Vagina (tissue), 2 donors: ENCODE results near the gene TUBE1.
"Not testable (repeated sequence)": the region's sequence is repeated elsewhere in the genome, so short reads cannot be mapped to it uniquely, and the experiment has no call there.

ENCODE experiments used
- CTCF ChIP-seq, 3 experiments: fragments of 450-650 bp in 2 of 3; fragments of 200-600 bp in 1 of 3; sonication (generic) in 1 of 3; IDR thresholded peaks; one replicate each; pipeline ENCODE4 v1.5.1; 2017 to 2019; ENCODE audit warnings: antibody characterized with exemption in 3 of 3, mild to moderate bottlenecking in 2 of 3, moderate library complexity in 2 of 3
- POLR2AphosphoS5 ChIP-seq, 2 donors: sonication (generic); formaldehyde crosslinking; IDR thresholded peaks; one replicate each; pipeline ENCODE4 v1.9.0; 2017; ENCODE audit warnings: antibody characterized with exemption in 2 of 2, mild to moderate bottlenecking in 2 of 2, low read depth in 1 of 2; ENCODE audit not compliant: insufficient read depth in 1 of 2

- not testable (repeated sequence) for TF ChIP-seq CTCF (IDR thresholded peaks at IDR 0.05); POLR2AphosphoS5 (IDR thresholded peaks at IDR 0.05; ENCODE audit: insufficient read depth in 1 of 2, low read depth in 1 of 2)
Observed at GRCh38 chr6:112051251-112051740, 36.0 kb downstream of the TUBE1 start.
